Breast epithelium (tissue), 3 donors: ENCODE data around the gene SAYSD1.

Experiments
- POLR2A ChIP-seq: fragments of 450-650 bp; IDR thresholded peaks from one replicate; pipeline ENCODE4 v1.6.1; 2016; ENCODE audit warnings: antibody characterized with exemption, mild to moderate bottlenecking, moderate library complexity
- POLR2AphosphoS5 ChIP-seq, 3 donors: sonication (generic); formaldehyde crosslinking; IDR thresholded peaks; one replicate each; pipeline ENCODE4 v1.6.1; 2017; ENCODE audit warnings: antibody characterized with exemption in 3 of 3
- TF ChIP-seq, protein P1 (sequence below), 3 donors: fragments of 450-650 bp; IDR thresholded peaks; one replicate each; pipeline ENCODE4 v1.5.1; 2016 to 2017; ENCODE audit warnings: antibody characterized with exemption in 3 of 3, mild to moderate bottlenecking in 3 of 3, moderate library complexity in 3 of 3

DNA sequence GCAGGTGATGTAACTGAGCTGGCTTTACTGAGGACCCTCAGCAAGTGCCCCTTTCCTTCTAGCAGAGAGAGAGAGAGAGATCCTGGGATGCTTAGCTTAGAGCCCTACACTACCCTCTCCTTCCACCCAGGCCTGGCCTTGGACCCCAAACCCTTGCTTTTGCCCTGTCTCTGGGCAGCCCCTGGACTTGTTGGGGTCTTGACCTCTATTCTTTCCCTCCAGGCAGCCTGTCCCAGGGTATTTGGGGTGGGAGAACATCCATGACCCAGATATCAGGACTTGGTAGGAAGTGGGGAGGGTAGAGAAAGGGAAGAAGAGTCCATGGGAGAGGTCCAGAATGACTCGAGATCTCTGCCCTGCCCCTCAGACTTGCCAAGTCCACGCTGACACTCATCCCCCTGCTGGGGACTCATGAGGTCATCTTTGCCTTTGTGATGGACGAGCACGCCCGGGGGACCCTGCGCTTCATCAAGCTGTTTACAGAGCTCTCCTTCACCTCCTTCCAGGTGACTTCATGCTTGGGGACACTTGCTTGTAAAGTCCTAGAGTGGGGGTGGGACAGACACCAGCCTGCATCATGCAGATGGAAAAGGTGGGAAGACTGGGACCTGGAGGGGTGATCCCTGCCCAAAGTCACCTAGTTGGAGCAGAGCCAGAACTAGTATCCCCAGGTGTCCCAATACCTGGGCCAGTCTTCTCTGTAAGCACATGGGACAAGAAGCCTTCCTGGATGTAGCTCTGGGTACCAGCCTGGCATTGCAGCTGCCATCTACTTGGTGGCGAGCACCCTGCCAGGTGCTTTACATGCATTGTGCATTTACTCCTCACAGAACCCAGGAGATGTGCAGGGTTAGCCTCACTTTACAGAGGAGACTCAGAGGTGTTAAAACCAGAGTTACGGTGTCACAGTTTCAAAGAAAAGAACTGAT, 35.5 kb downstream of the SAYSD1 start:
- TF ChIP-seq, protein P1, sequence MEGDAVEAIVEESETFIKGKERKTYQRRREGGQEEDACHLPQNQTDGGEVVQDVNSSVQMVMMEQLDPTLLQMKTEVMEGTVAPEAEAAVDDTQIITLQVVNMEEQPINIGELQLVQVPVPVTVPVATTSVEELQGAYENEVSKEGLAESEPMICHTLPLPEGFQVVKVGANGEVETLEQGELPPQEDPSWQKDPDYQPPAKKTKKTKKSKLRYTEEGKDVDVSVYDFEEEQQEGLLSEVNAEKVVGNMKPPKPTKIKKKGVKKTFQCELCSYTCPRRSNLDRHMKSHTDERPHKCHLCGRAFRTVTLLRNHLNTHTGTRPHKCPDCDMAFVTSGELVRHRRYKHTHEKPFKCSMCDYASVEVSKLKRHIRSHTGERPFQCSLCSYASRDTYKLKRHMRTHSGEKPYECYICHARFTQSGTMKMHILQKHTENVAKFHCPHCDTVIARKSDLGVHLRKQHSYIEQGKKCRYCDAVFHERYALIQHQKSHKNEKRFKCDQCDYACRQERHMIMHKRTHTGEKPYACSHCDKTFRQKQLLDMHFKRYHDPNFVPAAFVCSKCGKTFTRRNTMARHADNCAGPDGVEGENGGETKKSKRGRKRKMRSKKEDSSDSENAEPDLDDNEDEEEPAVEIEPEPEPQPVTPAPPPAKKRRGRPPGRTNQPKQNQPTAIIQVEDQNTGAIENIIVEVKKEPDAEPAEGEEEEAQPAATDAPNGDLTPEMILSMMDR (IDR thresholded peaks at IDR 0.05): no peak
- TF ChIP-seq POLR2A (no peak), POLR2AphosphoS5 (IDR thresholded peaks at IDR 0.05) (no peak)
